Fibroblast of the aortic adventitia (primary cell): Measurements from ENCODE around the gene RPL22L1. TPM values are rescaled to one million over a fixed set of nuclear protein-coding genes. Genes with fewer than 3 reads are reported as not detected.

ENCODE experiments used
- total RNA-seq: library from RNA; depleted of rRNA; stranded (reverse); fragments of >200 nt; gene quantifications from 2 replicates; pipeline ENCODE4 v1.2.3, GENCODE V29; 2012; ENCODE audit warnings: low replicate concordance

The RPL22L1 gene
- total RNA-seq, 1 donor = 621 TPM

Other genes with a start within 250 kb of the RPL22L1 start
- gene EIF5A2, start 38.4 kb upstream of the RPL22L1 start, total RNA-seq = 4.8 and 22.3 TPM in 2 replicates
- gene SLC2A2, start 156.5 kb upstream of the RPL22L1 start, total RNA-seq = not detected in 2 replicates